CD14-positive monocyte (primary cell): ENCODE data around the gene CLCNKA. TPM values are rescaled to one million over a fixed set of nuclear protein-coding genes. Genes with fewer than 3 reads are reported as not detected.

Source experiments
- DNase-seq, 3 donors: peaks; one replicate each; pipeline ENCODE4 v3.0.0-alpha.2; 2011 to 2022
- H2AFZ ChIP-seq: 2 replicates; pipeline ENCODE4 v1.6.0; 2012; ENCODE audit warnings: mild to moderate bottlenecking, low read depth, low read length, inconsistent platforms; ENCODE audit not compliant: insufficient read depth, poor library complexity, severe bottlenecking
- H3K27ac ChIP-seq, 2 donors: 1 replicate in 1 of 2; 2 replicates in 1 of 2; pipeline ENCODE4 v1.5.1; 2012 to 2013; ENCODE audit warnings: low read length in 2 of 2, control low read depth in 1 of 2, inconsistent platforms in 1 of 2, low read depth in 1 of 2, mild to moderate bottlenecking in 1 of 2
- H3K27me3 ChIP-seq, 2 donors: one replicate each; pipeline versions ENCODE4 v1.6.0 to v1.6.1; 2011 to 2013; ENCODE audit warnings: low read length in 2 of 2; ENCODE audit not compliant: control insufficient read depth in 2 of 2, insufficient read depth in 2 of 2
- H3K36me3 ChIP-seq, 2 donors: replicated peaks in 1 of 2; 1 replicate in 1 of 2; 2 replicates in 1 of 2; pipeline versions ENCODE4 v1.5.1 to v1.6.1; 2012 to 2013; ENCODE audit warnings: low read length in 2 of 2, control low read depth in 1 of 2, inconsistent platforms in 1 of 2, mild to moderate bottlenecking in 1 of 2; ENCODE audit not compliant: insufficient read depth in 2 of 2, control insufficient read depth in 1 of 2
- H3K4me1 ChIP-seq, 2 donors: 1 replicate in 1 of 2; 2 replicates in 1 of 2; pipeline versions ENCODE4 v1.5.1 to v1.6.1; 2012 to 2013; ENCODE audit warnings: low read length in 2 of 2, control low read depth in 1 of 2, inconsistent platforms in 1 of 2, mild to moderate bottlenecking in 1 of 2, moderate library complexity in 1 of 2; ENCODE audit not compliant: insufficient read depth in 2 of 2, control insufficient read depth in 1 of 2
- H3K4me2 ChIP-seq: replicated peaks from 2 replicates; pipeline ENCODE3; 2012; ENCODE audit warnings: low read length, moderate library complexity, mild to moderate bottlenecking; ENCODE audit not compliant: poor library complexity, severe bottlenecking; ENCODE audit errors: extremely low read depth
- H3K4me3 ChIP-seq, 3 experiments: fragments of 200-600 bp in 1 of 3; sonication (generic) in 1 of 3; replicated peaks in 1 of 3; 1 replicate in 2 of 3; 2 replicates in 1 of 3; pipeline ENCODE4 v1.5.1; 2011 to 2013; ENCODE audit warnings: low read length in 3 of 3, mild to moderate bottlenecking in 3 of 3, control low read depth in 2 of 3, low read depth in 2 of 3, inconsistent platforms in 1 of 3, moderate library complexity in 1 of 3
- H3K79me2 ChIP-seq: 2 replicates; pipeline ENCODE4 v1.6.0; 2012; ENCODE audit warnings: mild to moderate bottlenecking, control low read depth, inconsistent platforms, low read length, moderate library complexity; ENCODE audit not compliant: insufficient read depth
- H3K9ac ChIP-seq: 2 replicates; pipeline ENCODE4 v1.6.0; 2017; ENCODE audit warnings: low read length, mild to moderate bottlenecking; ENCODE audit not compliant: insufficient read depth, poor library complexity, severe bottlenecking
- H3K9me3 ChIP-seq, 2 donors: replicated peaks in 1 of 2; 1 replicate in 1 of 2; 2 replicates in 1 of 2; pipeline versions ENCODE4 v1.5.1 to v1.6.1; 2012 to 2013; ENCODE audit warnings: low read length in 2 of 2, control low read depth in 1 of 2; ENCODE audit not compliant: control insufficient read depth in 1 of 2, insufficient read depth in 1 of 2
- H4K20me1 ChIP-seq: 2 replicates; pipeline ENCODE4 v1.6.0; 2012; ENCODE audit warnings: mild to moderate bottlenecking, low read length, control low read depth, moderate library complexity; ENCODE audit not compliant: insufficient read depth
- H3K27ac Mint-ChIP-seq, 7 donors: one replicate each; pipeline ENCODE4 v1.8.0; 2020; ENCODE audit warnings: mild to moderate bottlenecking in 7 of 7, mixed read lengths in 7 of 7, moderate library complexity in 6 of 7, inconsistent platforms in 2 of 7
- H3K27me3 Mint-ChIP-seq, 3 donors: one replicate each; pipeline ENCODE4 v1.8.0; 2021 to 2022; ENCODE audit warnings: low read depth in 3 of 3, mild to moderate bottlenecking in 3 of 3, mixed read lengths in 3 of 3, moderate library complexity in 3 of 3, inconsistent platforms in 1 of 3
- H3K36me3 Mint-ChIP-seq, 2 donors: one replicate each; pipeline ENCODE4 v1.8.0; 2020; ENCODE audit warnings: mixed read lengths in 2 of 2, inconsistent platforms in 1 of 2, mild to moderate bottlenecking in 1 of 2
- H3K4me1 Mint-ChIP-seq: one replicate; pipeline ENCODE4 v1.8.0; 2020; ENCODE audit warnings: mild to moderate bottlenecking, mixed read lengths
- H3K4me3 Mint-ChIP-seq, 2 donors: one replicate each; pipeline ENCODE4 v1.8.0; 2020; ENCODE audit warnings: mild to moderate bottlenecking in 2 of 2, mixed read lengths in 2 of 2, moderate library complexity in 1 of 2
- H3K9me3 Mint-ChIP-seq, 7 donors: one replicate each; pipeline ENCODE4 v1.8.0; 2020 to 2022; ENCODE audit warnings: mixed read lengths in 7 of 7, mild to moderate bottlenecking in 6 of 7, moderate library complexity in 6 of 7, inconsistent platforms in 2 of 7
- WGBS: methylation state at CpG from one replicate; pipeline ENCODE4 v1.1.5; 2013; ENCODE audit warnings: missing lambda C conversion rate; ENCODE audit not compliant: insufficient coverage; 5-methylcytosine and 5-hydroxymethylcytosine counted together
- intact Hi-C, 2 donors: fragments of 100-400 bp; cut with micrococcal nuclease; formaldehyde crosslinking; loops; one replicate each; pipeline versions ENCODE4 v1.15.0 to v1.15.1; 2023
- polyA plus RNA-seq, 3 donors: library from polyadenylated mRNA; depleted of rRNA in 1 of 3; unstranded in 2 of 3; stranded (reverse) in 1 of 3; fragments of 300-500 nt in 2 of 3; fragments of >200 nt in 1 of 3; fragmentation: Illumina TruSeq in 2 of 3; gene quantifications; 1 replicate in 2 of 3; 2 replicates in 1 of 3; pipeline ENCODE4 v1.2.3, GENCODE V29; 2012 to 2021
- TF ChIP-seq, protein P1 (sequence below): fragments of 200-600 bp; IDR thresholded peaks from one replicate; pipeline ENCODE4 v1.8.0; 2022; ENCODE audit warnings: antibody characterized with exemption, mild to moderate bottlenecking

The CLCNKA gene
- polyA plus RNA-seq, 3 donors, result 0.07 TPM; not detected in 2

DNA sequence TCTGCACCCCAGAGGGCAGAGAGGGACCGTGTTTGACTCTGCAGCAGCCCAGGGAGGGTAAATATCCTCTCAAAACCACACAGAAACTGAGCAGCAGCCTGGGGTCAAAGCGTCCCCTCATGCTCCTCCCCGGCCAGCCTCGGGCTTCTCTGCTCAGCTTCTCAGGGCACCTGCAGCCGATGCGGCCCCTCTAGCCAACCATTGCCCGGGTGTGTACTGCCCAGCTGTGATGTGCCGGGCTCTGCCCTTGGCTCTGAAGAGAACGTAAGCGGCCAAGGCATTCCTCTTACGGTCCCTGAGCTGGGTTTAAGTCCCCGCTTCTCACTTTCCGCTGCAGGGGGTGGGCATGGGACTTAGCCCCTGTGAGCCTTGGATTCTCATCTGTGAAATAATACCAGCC is 46.1 kb downstream of the CLCNKA start:
- Histone ChIP-seq H4K20me1 (no peaks in the 10 kb centered on the region), H3K9ac (no peak overlapping the region), H3K79me2 (no peaks in the 10 kb centered on the region), H3K9me3 (no peaks in the 10 kb centered on the region), H2AFZ (no peak overlapping the region), H3K27ac (no peak overlapping the region), H3K4me3 (no peak overlapping the region), H3K4me1 (peaks cover 1% of the 10 kb centered on the region in 2 donors), H3K4me2 (no peak overlapping the region), H3K27me3 (peaks cover under 1 to 17% of the 10 kb centered on the region in 2 donors), H3K36me3 (no peaks in the 10 kb centered on the region)
- intact Hi-C loops, result no loop called here
- no peak overlapping the region for H3K4me3 Mint-ChIP-seq
- TF ChIP-seq, protein P1, sequence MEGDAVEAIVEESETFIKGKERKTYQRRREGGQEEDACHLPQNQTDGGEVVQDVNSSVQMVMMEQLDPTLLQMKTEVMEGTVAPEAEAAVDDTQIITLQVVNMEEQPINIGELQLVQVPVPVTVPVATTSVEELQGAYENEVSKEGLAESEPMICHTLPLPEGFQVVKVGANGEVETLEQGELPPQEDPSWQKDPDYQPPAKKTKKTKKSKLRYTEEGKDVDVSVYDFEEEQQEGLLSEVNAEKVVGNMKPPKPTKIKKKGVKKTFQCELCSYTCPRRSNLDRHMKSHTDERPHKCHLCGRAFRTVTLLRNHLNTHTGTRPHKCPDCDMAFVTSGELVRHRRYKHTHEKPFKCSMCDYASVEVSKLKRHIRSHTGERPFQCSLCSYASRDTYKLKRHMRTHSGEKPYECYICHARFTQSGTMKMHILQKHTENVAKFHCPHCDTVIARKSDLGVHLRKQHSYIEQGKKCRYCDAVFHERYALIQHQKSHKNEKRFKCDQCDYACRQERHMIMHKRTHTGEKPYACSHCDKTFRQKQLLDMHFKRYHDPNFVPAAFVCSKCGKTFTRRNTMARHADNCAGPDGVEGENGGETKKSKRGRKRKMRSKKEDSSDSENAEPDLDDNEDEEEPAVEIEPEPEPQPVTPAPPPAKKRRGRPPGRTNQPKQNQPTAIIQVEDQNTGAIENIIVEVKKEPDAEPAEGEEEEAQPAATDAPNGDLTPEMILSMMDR, result no peak
- H3K4me1 Mint-ChIP-seq, result no peaks in the 10 kb centered on the region
- H3K27me3 Mint-ChIP-seq, result peaks cover 28 to 57% (median 46%) of the 10 kb centered on the region in 3 donors
- no peaks in the 10 kb centered on the region for H3K9me3 Mint-ChIP-seq
- H3K36me3 Mint-ChIP-seq, result no peaks in the 10 kb centered on the region
- H3K27ac Mint-ChIP-seq, result no peak overlapping the region
- DNase-seq, result no peak
- 95% methylated on average over 12 of the region's 13 CpGs for WGBS

- no peaks in the 10 kb centered on the region for H3K9me3 ChIP-seq
- TF ChIP-seq, protein P1, result no peak
- no peak for DNase-seq
- no peak overlapping the region for H3K4me3 ChIP-seq
- intact Hi-C loops, result no loop called here
- 82% methylated on average over 10 of the region's 11 CpGs for WGBS
- H3K27me3 ChIP-seq, result peaks cover 3 to 20% of the 10 kb centered on the region in 2 donors
- no peak overlapping the region for H3K9ac ChIP-seq
- peaks cover 0 to under 1% (median 0%) of the 10 kb centered on the region in 7 donors for H3K9me3 Mint-ChIP-seq
- H3K4me3 Mint-ChIP-seq, result no peak overlapping the region
- peaks cover 29 to 61% (median 44%) of the 10 kb centered on the region in 3 donors for H3K27me3 Mint-ChIP-seq
- no peaks in the 10 kb centered on the region for H4K20me1 ChIP-seq
- no peaks in the 10 kb centered on the region for H3K36me3 Mint-ChIP-seq
- H3K36me3 ChIP-seq, result no peaks in the 10 kb centered on the region
- no peak overlapping the region for H3K4me2 ChIP-seq
- H3K27ac Mint-ChIP-seq, result no peak overlapping the region
- H3K4me1 Mint-ChIP-seq, result no peaks in the 10 kb centered on the region
- no peak overlapping the region for H2AFZ ChIP-seq
- peaks cover 3 to 6% of the 10 kb centered on the region in 2 donors for H3K4me1 ChIP-seq
- no peak overlapping the region for H3K27ac ChIP-seq
- H3K79me2 ChIP-seq, result no peaks in the 10 kb centered on the region
Measured at GRCh38 chr1:16068356-16069270, 46.8 kb downstream of the CLCNKA start.
